Tibial nerve (tissue), 4 donors: ENCODE measurements around the gene ZC3H13.

ENCODE experiments used
- CTCF ChIP-seq, 5 experiments: fragments of 200-600 bp in 3 of 5; fragments of 450-650 bp in 2 of 5; sonication (generic) in 3 of 5; IDR thresholded peaks; one replicate each; pipeline ENCODE4 v1.5.1; 2016 to 2019; ENCODE audit warnings: antibody characterized with exemption in 5 of 5, mild to moderate bottlenecking in 3 of 5, moderate library complexity in 2 of 5
- EP300 ChIP-seq, 2 donors: sonication (generic); formaldehyde crosslinking; IDR thresholded peaks; one replicate each; pipeline ENCODE4 v1.6.1; 2017; ENCODE audit warnings: antibody characterized with exemption in 2 of 2, mild to moderate bottlenecking in 1 of 2
- POLR2A ChIP-seq, 2 donors: fragments of 450-650 bp; IDR thresholded peaks; one replicate each; pipeline ENCODE4 v1.6.1; 2017; ENCODE audit warnings: antibody characterized with exemption in 2 of 2, mild to moderate bottlenecking in 2 of 2, moderate library complexity in 2 of 2

DNA sequence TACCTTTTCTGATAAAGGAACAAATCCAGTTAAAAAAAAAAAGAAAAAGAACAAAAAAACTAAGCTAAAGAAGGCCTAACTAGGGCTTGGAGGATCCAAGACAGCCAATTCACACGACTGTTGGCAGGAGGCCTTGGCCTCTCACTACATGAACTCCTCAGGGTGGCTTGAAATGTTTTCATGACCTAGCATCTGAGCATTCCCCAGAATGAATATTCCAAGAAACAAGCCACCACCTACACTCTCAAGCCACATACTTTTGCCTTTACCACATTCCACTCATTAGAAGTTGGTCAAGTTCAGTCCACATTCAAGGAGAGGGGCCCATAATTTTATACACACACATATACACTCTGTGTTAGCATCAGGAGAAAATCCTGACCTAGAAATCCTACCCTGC is 103.4 kb downstream of the ZC3H13 start:
- TF ChIP-seq CTCF (IDR thresholded peaks at IDR 0.05) = no peak
- no peak for TF ChIP-seq POLR2A (IDR thresholded peaks at IDR 0.05)
- TF ChIP-seq EP300 (IDR thresholded peaks at IDR 0.05) = no peak
